TTC549 (cell line): Measurements from ENCODE around the gene CLCC1.
"Not testable (repeated sequence)": the region's sequence is repeated elsewhere in the genome, so short reads cannot be mapped to it uniquely, and the experiment has no call there.

Experiments
- FAIRE-seq: peaks from 2 replicates; lab custom pipeline; 2012; peaks lifted over from hg19 to GRCh38; lab: Jason Lieb, UNC

CLCC1 gene, protein sequence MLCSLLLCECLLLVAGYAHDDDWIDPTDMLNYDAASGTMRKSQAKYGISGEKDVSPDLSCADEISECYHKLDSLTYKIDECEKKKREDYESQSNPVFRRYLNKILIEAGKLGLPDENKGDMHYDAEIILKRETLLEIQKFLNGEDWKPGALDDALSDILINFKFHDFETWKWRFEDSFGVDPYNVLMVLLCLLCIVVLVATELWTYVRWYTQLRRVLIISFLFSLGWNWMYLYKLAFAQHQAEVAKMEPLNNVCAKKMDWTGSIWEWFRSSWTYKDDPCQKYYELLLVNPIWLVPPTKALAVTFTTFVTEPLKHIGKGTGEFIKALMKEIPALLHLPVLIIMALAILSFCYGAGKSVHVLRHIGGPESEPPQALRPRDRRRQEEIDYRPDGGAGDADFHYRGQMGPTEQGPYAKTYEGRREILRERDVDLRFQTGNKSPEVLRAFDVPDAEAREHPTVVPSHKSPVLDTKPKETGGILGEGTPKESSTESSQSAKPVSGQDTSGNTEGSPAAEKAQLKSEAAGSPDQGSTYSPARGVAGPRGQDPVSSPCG

DNA sequence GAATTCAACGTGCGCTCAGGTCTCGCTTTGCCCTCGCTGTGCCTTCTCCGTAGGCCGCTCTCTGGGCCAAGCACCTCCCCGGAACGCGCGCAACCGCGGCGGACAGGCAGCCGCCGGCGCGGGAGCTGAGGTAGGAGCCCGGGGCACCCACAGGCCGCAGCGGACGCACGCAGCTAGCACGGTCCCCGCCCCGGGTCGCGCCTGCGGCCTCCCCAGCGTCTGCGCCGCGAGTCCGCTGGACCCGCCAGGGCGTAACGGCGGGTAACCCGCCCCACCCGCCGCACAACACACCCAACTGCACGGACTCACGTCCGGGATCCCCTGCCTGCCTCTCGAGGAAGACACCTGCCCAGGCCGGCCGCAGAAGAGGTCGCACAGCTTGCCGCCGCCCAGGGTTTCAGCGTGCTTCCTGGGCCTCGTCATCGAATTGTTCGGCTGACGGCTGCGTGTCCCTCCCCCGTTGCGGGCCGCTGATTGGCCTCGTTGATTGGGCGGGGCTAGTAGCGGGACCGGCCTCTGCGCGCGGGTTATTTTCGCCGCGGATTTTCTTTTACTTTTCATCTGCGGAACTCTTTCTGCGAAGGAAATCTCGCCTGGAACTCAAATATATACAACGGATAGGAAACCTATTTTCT is at the start of gene CLCC1:
Gene CLCC1, minus strand, starts transcription at position 433 of the 635 bp plus-strand sequence. CDS start 13,047 bp downstream, outside the sequence.
- FAIRE-seq, result no peak

DNA sequence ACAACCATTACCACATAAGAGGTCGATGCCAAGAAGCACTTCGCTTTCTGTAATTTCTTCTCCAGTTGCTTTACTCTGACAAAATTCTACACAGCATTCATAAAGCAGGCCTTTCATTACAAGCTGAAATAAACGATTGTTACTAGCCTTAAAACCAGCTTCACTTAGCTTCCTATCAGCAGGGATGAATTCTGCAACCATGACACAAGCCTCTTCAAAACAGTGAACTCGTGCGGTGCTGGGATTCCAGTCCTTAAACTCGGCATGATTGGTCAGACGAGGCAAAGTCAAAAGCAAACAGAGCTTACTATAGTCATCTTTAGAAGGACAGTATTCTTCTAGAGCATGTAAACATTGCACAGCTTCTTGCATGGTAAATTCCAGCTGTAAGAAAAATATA is 48.1 kb upstream of the CLCC1 start:
- no peak for FAIRE-seq

DNA sequence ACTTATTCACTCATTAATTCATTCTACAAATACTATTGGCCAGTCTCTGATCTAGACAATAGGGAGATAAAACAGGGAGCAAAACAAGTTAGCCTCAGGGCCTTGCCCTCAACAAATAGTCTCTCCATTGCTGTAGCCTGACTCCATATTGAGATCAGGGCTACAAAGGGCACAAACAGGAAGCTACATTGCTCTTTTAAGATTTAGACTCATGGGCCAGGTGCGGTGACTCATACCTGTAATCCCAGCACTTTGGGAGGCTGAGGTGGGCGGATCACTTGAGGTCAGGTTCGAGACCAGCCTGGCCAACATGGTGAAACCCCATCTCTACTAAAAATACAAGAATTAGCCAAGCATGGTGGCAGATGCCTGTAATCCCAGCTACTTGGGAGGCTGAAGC is 33.3 kb upstream of the CLCC1 start:
- not testable (repeated sequence) for FAIRE-seq

DNA sequence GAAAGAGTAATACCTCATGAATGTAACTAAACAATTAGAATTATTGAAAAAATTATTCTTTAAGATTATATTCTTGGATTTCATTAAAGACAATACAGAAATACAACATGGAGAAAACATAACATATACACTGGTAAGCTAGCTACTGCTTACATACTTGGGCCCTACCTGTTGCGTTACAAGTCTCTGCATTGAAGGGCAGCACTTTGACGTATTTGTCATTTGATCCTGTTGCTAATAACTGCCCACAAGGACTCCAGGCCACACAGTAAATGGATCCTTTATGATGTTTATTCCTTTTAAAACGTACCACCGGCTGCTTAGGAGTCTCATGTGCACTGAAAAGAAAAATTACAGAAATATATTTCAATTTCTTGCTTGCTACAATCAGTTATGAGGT is 19.8 kb upstream of the CLCC1 start:
- no peak for FAIRE-seq

DNA sequence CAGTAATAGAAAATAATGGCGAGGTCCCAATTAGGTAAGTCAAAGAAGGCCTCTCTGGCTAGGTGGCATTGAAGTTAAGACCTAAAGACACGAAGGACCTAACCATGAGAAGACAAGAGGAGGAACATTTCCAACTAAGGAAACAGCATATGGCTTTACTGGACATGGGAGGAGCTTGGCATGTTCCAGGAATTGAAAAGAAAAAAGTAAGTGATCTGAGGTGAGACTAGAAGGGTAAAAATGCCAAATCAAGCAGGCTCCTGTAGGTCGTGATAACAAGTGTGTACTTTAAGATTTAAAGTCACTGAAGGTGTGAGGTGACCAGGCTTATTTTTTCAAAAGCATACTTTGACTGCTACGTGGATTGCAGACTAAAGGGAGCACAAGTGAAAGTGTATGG is 13.4 kb upstream of the CLCC1 start:
- no peak for FAIRE-seq

DNA sequence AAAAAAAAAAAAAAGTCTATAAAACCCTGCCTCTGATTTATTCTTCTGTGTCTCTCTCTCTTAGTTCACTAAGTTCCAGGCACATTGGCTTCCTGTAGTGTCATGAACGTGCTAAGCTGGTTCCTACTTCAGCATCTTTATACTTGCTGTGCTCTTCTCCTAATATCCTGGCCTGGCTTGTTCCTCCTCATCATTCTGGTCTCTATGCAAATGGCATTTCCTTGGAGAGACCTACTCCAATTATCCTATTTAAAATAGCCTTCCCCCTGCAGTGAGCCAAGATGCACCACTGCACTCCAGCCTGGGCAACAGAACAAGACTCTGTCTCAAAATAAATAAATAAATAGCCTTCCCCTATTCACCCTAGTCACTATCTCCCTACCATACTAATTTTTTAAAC is 9.7 kb upstream of the CLCC1 start:
- FAIRE-seq, result no peak

DNA sequence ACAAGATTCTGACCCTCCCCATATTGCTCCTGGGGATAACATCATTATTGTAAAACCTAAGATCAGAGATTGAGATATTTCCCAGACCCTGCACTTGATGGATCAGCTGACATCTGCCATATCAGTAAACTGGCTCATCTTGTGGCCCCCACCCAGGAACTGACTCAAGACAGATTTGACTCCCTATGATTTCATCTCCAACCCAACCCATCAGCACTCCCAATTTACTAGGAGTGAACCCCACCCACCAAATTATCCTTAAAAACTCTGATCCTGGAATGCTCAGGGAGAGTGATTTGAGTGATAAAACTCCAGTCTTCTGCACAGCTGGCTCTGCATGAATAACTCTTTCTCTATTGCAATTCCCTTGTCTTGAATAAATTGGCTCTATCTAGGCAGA is 6.1 kb upstream of the CLCC1 start:
- FAIRE-seq, result no peak

DNA sequence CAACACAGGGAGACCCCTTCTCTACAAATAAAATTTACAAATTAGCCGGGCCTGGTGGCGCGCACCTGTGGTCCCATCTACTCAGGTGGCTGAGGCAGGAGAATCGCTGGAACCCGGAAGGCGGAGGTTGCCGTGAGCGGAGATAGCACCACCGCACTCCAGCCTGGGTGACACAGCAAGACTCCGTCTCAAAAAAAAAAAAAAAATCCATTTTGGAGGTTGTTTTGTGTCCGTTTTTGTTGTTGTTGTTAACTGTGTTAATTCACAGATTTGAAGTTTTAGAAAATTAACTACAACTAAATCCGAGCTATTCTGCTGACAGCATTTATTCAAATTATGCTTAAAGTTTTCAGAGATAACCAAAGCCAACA is 618 bp downstream of the CLCC1 start:
- no peak for FAIRE-seq

DNA sequence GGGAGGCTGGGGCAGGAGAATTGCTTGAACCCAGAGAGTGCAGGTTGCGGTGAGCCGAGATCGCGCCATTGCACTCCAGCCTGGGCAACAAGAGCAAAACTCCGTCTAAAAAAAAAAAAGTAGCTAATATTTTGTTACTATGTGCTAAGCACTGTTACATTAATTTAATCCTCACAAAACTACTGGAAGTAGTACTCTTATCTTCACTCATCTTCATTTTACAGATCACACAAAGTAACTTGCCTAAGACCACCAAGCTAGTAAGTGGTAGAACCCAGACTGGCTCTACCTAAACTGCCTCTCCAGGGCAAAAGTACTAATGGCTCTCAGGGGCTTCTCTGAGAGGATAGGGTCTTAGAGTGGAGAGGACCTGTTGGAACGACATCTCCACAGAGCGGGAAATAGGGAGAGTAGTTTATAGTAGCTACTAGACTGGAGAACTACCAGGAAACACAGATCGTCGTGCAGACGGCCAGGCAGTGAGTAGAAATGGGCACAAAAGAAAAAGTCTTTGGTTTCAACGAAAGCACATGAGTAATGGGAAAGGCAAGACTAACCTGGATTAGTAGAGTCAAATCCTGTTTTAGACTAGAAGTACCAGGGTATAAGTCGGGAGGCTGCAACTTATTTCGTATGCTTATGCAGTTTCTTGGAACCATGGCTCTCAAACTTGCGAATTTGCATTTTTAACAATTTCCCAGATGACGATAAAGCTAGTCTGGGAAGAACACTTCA is 1.4 kb downstream of the CLCC1 start:
- no peak for FAIRE-seq

DNA sequence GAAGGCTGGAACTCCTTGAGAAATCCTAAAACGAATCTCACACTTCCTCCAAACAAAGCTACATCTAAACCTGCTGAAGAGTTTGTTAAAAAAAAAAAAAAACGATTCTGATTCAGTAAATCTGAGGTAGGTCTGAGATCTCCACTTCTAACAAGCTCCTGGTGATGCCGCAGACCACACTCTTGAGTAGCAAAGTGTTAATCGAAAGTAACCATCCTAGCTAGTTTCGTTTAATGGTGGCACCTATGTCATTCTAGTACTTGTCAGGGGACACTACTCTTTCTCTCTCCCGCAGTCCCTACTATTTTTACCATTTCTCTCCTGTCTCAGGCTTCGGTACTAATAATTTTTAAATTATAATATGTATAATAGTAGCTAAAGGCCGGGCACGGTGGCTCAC is 2.1 kb downstream of the CLCC1 start:
- no peak for FAIRE-seq

DNA sequence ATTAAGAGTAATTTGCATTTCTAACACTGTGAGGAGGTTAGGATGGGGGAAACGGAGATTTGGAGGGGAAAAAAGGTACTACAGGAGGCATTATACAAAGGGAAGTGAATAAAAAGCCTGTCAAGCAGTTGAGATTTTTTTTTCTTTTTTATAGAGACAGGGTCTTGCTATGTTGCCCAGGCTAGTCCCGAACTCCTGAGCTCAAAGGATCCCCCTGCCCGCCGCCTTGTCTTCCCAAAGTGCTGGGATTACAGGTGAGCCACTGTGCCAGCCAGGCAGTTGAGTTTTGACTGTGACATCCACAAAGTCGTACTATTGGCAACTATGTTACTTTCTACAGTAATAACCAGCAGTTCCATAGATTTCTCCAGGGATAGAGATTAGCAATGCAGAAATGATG is 2.6 kb downstream of the CLCC1 start:
- no peak for FAIRE-seq

DNA sequence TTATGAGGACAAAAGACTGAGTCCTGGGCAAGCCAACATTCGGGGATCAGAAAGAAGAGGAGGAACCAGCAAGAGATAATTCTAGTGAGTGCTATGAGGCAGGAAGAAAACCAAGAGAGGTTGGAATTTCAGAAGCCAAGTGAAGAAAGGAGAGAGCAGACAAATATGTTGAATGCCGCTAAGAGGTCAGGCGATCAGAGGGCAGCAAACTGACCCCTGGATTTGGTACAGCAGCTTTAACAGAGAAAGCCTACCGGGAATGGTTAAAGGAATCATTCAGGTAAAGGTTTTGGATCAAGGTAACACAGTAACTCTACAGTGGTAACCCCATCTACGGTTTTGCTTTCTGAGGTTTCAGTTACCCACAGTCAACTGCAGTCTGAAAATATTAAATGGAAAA is 5.4 kb downstream of the CLCC1 start:
- no peak for FAIRE-seq

DNA sequence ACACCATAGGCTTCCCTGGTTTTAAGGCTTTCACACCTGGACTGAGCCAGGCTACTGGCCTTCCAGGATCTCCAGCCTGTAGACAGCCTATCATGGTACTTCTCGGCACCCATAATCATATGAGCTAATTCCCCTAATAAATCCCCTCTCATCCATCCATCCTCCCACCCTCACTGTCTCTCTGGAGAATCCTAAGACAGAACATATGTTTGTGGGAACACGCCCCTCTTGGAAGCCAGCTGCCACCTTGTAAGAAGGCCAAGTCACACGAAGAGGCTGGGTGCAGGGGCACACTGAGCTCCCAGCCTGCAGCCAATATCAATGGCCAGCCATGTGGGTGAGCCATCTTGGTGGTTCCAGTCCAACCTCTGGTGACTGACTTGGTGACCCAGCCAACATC is 7.4 kb downstream of the CLCC1 start:
- FAIRE-seq, result no peak

DNA sequence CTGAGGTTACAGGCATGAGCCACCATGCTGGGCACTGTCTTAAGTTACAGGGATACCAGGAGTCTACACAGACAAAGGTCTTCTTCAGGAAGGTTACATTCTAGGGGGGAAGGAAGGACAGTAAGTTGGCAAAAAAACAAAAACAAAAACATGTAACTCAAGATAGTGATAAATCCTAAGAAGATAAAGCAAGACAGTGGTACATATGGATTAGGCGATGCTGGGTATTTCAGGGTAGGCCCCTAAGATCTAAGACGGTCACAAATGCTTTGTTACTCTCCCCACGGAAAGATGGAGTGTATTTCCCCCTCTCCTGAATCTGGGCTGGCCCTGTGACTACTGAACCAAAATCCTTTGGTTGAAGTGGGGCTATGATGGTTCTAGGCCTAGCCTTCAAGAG is 8.2 kb downstream of the CLCC1 start:
- FAIRE-seq, result no peak

DNA sequence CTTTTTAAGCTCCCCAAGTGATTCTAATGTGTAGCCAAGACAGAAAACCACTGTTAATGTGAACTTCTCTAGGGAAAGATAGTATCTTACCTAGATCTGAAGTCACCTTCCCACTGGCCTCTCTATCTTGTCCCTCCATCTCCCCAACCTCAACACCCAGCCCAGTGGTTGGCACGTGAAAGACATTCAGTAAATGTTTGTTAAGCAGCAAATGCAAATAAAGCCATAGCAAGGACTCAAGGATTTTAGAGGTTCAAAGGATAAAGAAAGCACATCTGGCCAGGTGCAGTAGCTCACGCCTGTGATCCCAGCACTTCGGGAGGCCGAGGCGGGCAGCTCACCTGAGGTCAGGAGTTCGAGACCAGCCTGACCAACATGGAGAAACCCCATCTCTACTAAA is 9.8 kb downstream of the CLCC1 start:
- FAIRE-seq, result no peak

DNA sequence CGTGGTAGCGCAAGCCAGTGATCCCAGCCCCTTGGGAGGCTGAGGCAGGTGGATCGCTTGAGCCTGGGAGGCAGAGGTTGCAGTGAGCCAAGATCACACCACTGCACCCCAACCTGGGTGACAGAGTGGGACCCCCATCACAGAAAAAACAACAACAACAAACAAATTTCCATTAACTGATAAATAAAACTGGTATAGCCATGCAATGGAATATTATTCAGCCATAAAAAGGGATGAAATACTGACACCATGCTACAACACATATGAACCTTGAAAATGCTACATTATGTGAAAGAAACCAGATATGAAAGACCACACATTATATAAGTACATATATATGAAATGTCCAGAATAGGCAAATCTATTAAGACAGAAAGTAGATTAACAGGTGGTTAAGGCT is 12.0 kb downstream of the CLCC1 start:
- FAIRE-seq, result no peak

DNA sequence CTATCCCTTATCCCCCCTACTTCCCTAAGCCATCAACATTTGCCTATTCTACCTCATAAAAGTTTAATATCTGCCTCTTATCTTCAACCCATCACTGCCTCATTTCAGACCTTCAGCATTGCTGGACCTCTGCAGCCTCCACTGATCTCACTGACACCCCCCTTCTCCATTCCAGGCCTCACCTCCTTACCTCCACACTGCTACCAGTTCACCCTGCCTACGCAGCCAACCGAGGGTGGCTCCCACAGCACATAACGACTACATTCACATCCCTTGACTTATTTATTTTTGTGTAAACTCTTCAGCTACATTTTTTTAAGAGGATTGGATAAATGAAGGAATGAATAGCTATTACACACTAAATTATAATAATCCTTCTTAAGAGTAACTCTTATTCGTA is 14.2 kb downstream of the CLCC1 start:
- FAIRE-seq, result no peak

DNA sequence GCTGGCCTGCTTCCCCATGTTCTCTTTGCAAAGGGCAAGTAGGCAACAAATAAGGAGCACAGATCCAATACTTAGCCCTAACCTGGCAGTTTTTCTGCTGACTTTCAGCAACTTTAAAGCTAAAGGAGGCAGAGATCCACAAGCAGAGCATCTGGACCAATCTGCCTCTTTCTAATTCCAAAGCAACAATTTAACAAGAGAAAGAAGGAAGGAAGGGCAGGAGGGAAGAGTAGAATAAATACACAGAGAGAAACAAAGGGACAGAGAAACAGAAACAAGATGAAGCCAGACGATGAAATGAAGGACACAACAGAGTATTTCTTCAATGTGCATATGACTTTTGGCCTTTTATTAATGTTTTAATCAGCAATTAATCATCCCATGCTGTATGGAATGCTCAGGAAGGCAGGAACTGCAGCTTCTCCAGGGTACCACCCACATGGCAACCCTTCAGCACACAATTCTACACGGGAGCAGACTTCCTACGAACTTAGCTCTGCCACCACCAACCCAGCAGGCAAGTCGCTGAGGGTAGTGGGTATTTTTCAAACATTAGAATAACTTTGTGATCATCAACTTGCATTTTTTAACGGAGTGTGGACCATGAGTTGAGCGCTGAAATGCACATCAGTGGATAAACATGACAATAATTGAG is 15.3 kb downstream of the CLCC1 start:
- FAIRE-seq, result no peak

DNA sequence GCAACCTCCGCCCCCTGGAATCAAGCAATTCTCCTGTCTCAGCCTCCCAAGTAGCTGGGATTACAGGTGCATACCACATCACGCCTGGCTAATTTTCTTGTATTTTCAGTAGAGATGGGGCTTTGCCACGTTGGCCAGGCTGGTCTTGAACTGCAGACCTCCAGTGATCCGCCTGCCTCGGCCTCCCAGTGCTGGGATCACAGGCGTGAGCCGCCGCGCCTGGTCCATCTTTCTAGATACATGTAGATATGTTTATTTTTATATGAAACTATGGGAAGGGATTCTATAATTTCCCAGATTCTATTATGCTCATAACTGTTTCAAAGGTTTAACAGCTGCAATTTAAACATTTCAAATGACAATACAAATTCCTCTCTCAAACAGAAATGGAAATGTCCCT is 27.1 kb downstream of the CLCC1 start:
- FAIRE-seq, result no peak

DNA sequence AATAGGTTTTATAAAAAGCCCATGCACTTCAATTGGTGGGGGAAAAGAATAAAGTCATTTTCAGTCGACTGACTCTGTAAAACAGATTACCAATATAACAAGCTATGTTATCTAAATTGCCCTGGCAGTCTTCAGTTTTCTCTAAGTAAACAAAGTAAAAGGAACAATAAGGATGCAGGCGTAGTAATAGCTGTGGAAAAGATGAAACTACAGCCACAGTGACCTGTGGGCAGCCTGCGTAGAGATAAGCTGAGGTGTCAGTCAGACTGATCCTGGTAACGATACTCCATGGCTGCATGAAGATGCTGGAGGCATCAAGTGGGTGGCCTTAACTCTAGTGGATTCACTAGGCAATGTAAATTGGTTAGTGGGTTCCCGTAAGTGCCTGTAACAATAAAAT is 29.3 kb downstream of the CLCC1 start:
- FAIRE-seq, result no peak

DNA sequence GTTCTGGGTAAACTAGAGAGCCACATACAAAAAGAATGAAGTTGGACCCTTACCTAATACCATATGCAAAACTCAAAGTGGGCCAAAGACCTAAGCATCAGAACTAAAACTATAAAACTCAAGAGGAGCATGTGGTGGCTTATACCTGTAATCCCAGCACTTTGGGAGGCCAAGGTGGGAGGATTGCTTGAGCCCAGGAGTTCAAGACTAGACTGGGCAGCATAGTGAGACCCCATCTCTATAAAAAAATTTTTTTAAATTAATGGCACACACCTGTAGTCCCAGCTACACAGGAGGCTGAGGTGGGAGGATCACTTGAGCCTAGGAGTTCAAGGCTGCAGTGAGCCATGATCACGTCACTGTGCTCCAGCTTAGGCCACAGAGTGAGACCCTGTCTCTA is 35.7 kb downstream of the CLCC1 start:
- not testable (repeated sequence) for FAIRE-seq

DNA sequence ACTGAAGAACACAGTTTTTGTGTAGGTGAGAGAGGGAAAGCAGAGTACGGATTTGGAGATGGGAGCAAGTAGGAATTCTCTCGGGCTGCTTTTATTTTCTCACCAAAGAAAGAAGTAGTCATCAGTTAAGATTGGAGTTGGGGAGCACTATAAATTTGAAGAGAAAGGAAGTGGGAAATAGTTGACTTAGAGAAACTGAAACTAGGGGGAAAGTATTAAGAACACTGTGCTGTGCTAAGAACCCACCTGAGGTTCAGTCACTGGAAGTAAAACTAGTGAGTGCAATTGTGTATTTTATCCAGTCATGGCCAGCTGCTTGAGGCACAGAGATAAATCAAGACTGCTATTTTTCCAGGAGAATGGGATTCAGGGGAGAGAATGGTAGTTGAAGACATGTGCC is 37.4 kb downstream of the CLCC1 start:
- no peak for FAIRE-seq

DNA sequence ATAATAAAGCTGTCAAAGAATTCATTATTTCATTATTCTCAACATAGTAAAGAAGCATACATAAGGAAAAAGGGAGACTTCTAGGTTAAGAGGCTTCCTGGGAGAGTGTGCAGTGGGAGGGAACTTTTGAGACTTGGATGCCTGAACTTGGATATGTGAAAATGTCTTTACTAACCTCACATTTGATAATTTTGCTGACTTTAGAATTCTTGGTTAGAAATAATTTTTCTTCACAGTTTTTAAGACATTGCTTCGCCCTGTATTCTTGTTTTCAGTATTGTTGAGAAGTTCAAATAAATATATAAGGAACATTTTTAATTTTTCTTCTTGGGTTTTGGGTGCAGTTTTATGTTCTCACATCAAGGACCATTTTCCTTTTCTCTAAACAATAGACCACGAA is 46.5 kb downstream of the CLCC1 start:
- FAIRE-seq, result no peak
